NCI-H1694 treated with DMSO at 0.1 percent for 48 hours (cell line): ENCODE results near the gene BPNT1.
A peak's percentile ranks its signal among the peaks of the same experiment; 100 is the strongest.
"Not testable (repeated sequence)": the region's sequence is repeated elsewhere in the genome, so short reads cannot be mapped to it uniquely, and the experiment has no call there.

Source experiments
- DNase-seq: peaks from one replicate; lab custom pipeline; 2025; lab: John Stamatoyannopoulos, UW

BPNT1 gene, protein sequence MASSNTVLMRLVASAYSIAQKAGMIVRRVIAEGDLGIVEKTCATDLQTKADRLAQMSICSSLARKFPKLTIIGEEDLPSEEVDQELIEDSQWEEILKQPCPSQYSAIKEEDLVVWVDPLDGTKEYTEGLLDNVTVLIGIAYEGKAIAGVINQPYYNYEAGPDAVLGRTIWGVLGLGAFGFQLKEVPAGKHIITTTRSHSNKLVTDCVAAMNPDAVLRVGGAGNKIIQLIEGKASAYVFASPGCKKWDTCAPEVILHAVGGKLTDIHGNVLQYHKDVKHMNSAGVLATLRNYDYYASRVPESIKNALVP

DNA sequence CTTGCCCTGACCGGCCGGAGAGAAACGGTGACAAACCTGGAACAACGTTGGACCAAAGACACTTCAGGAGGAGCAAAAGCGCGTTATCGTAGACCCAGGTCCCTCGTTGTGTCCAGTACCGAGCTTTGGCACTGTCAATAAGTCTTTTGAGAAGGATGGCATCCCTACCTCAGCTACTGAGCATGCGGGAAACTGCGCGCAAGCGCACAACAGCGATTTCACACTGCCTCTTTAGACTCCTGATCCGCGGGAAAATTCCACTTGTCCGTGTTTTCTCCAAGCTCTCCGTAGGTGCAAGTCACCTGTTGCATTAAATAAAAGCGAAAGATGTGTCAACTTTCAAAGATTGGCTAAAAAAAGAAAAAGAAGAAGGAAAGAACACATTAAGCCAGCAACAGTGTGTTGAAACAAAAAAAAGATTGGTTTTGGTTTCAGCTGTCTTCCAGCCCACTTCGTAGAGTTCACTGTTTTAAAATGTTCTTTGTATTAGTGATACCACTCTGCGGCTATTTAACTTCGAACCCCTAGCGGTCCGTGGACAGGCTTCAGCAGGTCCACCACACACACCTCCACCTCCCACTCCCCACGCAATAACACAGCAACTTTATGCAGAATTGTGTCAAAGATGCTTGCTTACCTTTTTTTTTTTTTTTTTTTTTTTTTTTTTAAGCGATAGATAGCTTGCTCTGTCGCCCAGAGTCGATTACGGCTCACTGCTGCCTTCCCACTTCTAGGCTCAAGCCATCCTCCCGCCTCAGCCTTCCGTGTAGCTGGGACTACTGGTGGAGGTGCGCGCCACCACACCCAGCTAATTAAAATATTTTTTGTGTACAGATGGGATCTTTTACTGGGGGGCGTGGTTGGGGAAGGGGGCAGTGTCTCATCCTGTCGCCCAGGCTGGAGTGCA, at the start of gene BPNT1:
Gene BPNT1 (minus strand): TSS at position 139 of the 907 bp plus-strand sequence. CDS start 9,942 bp downstream, outside the sequence.
- peak; percentile 93 for DNase-seq

DNA sequence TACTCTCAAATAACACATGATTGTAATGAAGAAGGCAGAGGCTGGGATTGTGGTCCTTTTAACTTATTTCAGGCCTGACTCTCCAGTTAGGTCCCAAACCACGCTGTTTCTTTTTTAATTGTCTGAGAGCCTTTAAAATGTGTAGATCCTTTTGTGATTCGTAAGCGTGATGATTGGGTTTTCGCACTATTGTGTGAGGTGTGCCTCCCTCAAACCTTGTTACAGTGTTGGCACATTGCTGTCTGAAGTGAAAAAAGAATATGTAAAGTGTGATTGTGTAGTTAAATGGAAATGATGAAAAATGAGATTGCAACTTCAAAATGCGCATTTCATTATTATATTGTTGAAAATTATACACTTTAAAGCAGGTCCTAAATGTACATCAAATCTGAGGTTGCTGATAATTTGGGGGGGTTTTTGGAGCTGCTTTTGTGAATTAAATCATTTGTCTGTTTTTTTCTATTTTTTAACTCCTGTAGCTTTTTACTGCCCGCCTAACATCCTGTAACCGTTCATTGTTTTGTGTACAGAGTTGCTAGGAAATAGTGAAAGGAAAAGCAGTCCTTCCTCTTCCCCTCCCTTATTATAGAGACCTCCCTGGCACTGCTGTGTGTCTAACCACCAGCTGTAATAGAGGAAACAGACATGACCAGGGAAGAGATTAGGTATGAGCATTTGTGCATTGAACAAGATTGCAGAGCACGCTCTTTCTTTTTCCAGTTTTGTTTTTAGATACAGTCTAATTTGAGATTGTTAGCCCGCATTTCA, 47.6 kb upstream of the BPNT1 start:
- no peak for DNase-seq

DNA sequence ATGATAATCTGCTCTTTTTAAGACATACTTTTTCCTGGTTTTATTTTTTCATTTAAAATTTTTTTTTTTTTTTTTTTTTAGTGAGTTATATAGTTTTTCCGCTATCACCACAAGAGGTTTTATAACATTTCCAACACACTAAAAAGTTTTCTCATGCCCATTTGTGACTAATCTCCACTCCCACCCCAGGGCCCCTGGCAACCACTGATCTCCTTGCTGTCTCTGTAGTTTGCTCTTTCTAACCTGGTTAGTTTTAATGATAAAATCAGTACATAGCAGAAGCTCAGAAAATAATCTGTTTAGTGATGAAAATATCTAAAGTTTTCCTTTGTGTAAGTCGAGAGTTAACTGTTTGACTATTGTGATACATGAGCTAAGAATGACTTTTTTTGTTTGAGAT, 46.2 kb upstream of the BPNT1 start:
- DNase-seq = no peak

DNA sequence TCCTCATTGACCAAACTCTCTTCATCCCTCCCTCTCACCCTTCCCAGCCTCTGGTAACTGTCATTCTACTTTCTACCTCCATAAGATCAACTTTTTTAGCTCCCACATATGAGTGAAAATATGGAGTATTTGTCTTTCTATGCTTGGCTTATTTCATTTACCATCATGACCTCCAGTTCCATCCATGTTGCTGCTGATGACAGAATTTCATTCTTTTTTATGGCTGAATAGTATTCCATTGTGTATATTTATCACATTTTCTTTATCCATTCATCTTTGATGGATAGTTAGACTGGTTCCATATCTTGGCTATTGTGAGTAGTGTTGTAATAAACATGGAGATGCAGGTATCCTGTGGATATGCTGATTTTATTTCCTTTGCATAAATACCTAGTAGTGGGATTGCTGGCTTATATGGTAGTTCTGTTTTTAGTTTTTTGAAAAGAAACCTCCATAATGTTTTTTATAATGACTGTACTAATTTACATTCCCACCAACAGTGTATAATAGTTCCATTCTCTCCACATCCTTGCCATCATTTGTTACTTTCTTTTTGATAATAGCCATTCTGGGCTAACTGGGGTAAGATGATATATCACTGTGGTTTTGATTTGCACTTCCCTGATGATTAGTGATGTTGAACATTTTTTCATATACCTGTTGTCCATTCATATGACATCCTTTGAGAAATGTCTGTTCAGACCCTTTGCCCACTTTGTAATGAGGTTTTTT, 40.1 kb upstream of the BPNT1 start:
- DNase-seq = no peak

DNA sequence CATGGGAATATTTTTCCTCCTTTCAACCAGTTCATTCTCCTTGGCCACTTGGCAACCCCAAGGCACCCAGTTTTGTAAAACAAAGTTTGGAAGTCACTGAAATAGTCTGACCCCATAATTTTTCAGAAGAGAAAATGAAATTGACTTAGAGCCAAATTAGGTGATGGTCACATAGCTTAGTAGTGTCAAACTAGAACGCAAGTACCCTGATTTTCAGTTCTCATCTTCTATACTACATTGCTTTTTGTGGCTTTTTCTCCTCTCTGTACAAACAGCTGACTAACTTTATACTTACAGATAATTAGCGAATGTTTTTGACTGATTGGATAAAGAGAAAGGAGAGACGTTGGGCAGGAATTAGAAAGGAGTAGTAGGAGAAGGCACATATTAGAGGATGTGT, 37.5 kb upstream of the BPNT1 start:
- DNase-seq = no peak

DNA sequence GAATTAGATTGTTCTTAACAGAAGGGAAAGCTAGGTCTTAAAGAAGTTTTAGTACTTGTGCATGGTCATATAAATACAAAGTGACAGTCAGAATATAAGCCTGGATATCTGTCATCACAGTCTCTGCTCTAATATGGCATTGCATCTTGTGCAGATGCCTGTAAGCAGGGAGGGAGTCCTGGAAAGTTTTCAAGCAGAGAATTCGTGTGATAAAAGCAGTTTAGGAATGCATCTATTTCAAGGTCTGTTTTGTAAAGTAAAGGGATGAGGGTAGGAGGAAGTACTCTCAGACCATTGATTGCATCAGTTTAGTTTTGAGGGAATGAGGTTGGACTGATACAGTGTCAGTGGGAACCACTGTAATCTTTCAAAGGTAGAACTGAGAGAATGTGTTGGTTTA, 35.0 kb upstream of the BPNT1 start:
- DNase-seq = no peak

DNA sequence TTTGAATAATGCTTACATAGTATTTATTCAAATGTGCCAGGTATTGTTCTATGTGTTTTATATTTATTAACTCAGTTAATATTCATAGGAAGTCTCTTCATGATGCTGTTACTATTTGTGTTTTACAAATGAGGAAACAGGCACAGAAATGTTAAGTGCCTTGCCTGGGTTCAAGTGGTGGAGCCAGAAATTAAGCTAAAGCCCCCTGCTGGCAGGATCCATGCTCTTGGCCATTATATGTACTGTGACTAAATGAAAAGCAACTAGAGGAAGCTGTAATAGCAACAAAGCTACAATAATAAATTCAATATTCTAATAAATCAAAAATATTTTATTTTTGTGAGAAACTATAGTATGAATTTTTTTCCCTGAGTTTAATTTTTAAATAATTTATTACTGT, 34.3 kb upstream of the BPNT1 start:
- DNase-seq = peak; percentile 3

DNA sequence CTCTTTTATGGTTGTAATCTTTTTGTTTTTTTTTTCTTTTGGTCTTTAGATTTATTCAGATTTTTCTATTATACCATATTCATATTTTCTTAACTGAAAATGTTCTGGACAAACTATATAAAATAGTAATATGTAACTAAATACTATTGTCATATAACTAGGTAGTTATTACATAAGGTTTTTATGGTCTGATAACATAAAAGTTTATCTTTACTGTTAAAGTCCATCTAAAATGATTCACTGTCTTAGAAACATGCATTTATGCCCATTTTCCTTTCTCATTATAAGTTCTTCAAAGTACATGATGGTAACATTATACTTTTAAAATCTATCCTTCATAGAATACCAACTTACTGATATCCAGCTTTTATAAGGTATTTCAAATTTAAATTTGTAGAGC, 33.5 kb upstream of the BPNT1 start:
- no peak for DNase-seq

DNA sequence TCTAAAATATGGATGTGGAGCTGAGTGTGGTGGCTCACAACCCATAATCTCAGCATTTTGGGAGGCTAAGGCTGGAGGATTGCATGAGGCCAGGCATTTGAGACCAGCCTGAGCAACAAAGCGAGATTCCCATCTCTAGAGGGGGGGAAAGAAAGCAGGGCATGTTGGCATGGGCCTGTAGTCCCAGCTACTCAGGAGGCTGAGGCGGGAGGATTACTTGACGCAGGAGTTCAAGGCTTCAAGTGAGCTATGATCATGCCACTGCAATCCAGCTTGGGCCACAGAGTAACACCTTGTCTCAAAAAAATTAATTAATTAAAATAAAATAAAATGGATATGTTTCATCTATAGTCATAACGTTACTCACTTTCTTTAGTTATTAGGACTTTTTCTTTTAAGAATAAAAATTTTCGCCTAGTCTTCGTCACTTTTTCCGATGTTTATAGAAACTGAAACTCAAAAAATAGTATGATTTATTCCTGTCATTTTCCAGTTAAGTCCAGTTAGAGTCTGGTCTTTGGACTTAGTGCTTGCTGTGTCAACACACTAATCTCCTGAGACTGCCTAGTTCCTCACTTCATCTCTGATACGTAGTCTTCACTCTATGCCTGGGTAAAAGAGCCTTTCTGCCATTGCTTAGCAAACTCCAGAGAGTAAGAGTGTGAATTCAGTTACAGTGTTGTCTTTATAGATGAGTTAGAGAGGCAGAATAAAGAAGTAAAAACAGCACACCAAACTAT, 32.4 kb upstream of the BPNT1 start:
- no peak for DNase-seq

DNA sequence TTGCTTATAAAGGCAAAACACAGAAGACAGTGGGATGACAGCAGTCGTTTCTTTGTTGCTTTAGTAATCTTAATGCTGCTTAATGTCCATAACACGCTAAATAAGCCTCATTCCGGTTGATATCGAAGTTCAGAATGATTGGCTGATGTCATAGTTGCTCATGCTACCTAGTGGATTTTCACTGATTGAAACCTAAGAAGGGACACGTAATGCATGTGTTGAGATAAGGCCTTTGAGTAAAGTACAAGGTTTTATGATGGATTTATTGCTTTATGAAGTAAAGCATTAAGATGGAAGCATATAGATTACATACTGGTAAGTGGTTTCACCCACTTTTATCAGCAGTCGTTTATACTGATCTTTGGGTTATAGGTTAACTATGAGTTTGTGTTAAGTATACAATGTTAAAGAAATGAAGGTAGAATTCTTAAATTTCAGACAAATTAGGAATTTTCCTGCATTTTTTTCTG, 29.5 kb upstream of the BPNT1 start:
- DNase-seq = no peak

DNA sequence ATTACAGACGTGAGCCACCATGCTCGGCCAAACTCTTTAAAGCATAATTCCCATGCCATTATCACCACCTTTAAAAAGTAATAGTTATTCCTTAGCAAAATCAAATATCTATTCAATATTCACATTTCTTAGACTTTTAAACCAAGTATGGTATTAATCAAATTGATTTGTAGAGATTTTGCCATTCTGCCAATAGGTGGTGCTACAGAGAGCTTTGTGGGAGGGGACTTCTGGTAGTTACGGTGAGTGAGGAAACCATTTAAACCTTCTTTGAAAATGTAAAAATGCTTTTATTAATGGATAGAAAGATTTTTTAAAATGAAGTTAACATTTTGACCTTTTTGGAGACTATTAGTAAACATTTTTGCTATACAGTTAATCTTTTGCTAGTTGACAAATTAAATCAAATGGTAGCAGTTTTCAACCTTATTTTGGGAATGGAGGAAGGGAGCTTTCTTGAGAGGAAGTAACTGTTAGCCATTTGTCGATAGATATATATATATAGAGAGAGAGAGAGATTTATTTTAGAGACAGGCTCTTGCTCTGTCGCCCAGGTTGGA, 23.6 kb upstream of the BPNT1 start:
- DNase-seq = peak; percentile 21

DNA sequence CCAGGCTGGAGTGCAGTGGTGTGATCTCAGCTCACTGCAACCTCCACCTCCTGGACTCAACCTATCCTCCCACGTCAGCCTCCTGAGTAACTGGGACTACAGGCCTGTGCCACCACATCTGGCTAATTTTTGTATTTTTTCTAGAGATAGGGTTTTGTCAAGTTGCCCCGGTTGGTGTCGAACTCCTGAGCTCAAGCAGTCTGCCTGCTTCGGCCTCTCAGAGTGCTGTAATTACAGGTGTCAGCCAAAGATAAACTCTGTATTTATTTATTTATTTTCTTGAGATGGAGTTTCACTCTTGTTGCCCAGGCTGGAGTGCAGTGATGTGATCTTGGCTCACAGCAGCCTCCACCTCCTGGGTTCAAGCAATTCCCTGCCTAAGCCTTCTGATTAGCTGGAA, 23.0 kb upstream of the BPNT1 start:
- DNase-seq = not testable (repeated sequence)

DNA sequence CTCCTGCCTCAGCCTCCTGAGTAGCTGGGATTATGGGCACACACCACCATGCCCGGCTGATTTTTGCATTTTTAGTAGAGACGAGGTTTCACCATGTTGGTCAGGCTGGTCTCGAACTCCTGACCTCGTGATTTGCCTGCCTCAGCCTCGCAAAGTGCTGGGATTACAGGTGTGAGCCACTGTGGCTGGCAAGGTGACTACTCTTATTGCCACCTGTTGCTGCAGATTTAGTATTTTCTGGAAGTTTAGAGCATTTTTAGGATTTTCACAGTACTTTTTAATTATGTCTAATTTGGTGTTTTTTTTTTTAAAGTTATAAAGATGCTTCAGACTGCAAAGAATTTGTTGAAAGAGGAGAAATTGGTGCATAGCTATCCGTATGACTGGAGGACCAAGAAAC, 20.9 kb upstream of the BPNT1 start:
- not testable (repeated sequence) for DNase-seq

DNA sequence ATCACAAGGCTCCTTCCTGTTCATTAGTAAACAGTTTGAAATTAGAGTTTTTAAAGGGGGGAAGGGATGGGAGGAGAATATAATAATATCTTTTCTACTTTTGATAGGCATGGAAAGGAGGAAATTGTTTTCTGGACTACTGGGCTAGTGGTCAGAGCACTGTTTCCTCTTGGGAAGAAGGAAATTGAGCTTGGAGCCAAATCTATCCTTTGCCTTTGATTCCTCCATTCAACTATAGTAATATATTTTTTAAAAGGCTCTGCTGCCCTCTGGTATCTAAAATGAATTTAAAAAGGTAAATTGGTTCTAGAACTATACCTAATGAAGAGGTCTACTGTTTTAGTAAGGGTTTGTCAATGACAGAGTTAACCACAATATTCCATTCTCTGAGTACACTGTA, 10.2 kb upstream of the BPNT1 start:
- no peak for DNase-seq

DNA sequence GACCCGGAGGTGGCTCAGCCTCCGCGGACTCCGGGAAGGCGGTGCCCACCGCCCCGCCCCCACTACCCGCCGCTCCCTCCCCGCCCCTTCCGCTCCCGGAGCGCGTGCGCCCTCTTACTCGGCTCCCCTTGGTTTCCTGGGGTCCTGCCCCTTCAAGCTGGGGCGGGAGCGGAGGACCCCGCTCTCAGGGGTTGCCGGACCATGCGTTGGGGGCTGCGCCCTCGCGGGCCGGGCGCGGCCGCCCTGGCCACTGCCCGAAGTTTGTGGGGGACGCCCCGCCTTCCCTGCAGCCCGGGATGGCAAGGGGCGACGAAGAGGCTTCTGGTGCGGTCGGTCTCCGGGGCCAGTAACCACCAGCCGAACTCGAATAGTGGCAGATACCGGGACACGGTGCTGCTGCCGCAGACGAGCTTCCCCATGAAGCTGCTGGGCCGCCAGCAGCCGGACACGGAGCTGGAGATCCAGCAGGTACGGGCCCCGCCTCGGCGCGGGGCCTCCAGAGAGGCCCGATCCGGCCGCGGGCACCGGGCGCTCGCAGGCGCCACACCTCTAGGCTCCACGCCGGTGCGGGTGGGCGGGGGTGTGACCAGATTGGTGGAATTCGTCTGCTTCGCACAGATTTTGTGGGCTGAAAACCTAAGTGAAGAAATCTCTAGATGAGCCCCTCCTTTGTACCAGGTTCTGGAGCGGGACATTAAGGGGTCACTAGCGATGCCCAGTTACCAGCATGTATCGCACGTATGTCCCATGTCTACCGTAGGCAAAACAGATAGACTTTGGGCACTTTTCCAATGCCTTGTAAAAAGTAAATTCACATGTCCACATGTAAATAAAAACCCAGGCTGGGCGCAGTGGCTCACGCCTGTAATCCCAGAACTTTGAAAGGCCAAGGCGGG, 4.7 kb upstream of the BPNT1 start, which contains the start of gene IARS2:
Gene IARS2 (plus strand): TSS at position 117 of the 896 bp plus-strand sequence. CDS start 85 bp downstream, at position 202.
- DNase-seq = peak; percentile 82

DNA sequence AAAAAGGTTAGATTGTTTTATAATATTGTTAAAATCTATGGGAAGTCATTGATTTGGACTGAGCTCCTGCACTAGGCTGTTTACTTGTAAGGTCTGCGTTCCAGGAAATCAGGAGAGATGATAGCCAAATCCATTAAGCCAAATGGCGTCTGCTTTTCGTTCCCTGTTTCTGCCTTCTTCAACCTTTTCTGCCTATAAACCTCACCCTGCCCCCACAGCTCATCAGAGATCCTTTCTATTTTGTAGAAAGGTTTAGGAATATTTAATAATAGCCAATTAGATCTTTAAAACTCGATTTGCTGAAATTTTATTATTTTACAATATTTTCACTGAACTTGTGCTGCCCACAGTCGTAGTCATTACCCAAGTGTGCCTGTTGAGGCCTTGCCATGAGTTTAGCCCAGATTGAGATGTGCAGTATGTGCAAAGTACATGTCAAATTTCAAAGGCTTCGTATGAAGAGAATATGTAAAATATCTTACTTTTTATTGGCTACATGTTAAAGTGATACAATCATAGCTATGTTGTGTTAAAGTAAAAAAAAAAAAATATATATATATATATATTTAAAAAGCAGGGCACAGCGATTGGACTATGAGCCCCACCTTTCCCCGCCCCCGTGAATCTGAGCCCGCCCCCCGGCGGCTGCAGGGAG, 3.9 kb upstream of the BPNT1 start:
- no peak for DNase-seq

DNA sequence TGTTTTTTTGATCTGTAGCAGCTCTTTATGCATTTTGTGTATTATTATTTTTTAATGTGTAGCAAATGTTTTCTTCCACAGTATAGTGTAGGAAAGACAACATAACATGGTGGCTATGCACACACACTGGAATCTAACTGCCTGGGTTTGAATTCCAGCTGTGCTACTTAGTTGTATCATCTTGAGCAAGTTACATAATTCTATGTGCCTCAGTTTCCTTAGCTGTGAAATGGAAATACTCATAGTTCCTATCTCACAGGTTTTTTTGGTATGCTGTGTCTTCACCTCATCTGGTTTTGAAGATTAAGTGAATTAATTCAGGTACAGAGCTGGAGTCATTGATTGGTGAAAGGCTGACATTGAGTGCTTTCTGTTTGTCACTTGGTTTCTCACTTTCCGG, 3.1 kb upstream of the BPNT1 start:
- DNase-seq = no peak

DNA sequence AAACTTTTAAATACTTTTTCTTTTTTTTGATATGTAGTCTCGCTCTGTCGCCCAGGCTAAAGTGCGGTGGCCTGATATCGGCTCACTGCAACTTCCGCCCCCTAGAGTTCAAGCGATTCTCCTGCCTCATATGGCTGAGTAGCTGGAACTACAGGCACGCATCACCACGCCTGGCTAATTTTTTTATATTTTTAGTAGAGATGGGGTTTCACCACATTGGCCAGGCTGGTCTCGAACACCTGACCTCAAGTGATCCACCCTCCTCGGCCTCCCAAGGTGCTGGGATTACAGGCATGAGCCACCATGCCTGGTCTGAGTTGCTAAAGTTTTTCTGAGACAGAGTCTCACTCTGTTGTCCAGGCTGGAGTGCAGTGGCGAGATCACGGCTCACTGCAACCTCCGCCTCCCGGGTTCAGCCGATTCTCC, 3.3 kb downstream of the BPNT1 start:
- not testable (repeated sequence) for DNase-seq

DNA sequence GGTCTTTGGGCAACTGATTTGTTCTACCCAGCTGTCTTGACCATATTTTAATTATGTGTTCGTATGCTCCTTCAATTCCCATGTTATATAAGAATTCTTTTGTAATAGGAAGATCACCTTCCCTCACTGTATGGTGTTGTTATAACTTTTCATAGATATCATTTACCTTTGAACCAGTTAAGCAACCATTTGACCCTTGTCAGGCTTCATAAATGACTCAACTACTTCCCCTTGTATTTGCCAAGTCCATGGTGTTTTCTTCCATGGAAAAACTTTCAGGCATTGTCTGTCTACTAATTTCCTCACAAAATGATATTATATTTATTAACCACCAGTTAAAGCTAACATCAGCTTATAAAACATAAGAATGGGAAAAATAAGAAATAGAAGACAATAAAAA, 5.1 kb downstream of the BPNT1 start:
- DNase-seq = no peak
